Testis (tissue), 2 donors: ENCODE measurements around the gene PIRT.

Experiments used
- CTCF ChIP-seq, 3 experiments: fragments of 450-650 bp in 2 of 3; fragments of 200-600 bp in 1 of 3; sonication (generic) in 1 of 3; IDR thresholded peaks; one replicate each; pipeline ENCODE4 v1.5.1; 2016 to 2019; ENCODE audit warnings: antibody characterized with exemption in 3 of 3, mild to moderate bottlenecking in 2 of 3, moderate library complexity in 1 of 3
- POLR2A ChIP-seq: fragments of 450-650 bp; IDR thresholded peaks from one replicate; pipeline ENCODE4 v1.6.1; 2017; ENCODE audit warnings: antibody characterized with exemption, mild to moderate bottlenecking, moderate library complexity

GRCh38 chr17:10777131-10777807 lies 60.6 kb downstream of the PIRT start:
- TF ChIP-seq CTCF (IDR thresholded peaks at IDR 0.05) = no peak
- TF ChIP-seq POLR2A = no peak
